Femur (tissue), 1 donor: ENCODE results near the gene ADCY10.
"Not testable (repeated sequence)": the region's sequence is repeated elsewhere in the genome, so short reads cannot be mapped to it uniquely, and the experiment has no call there.

Experiments used
- DNase-seq: peaks from one replicate; pipeline ENCODE4 v3.0.0-alpha.2; 2017

The ADCY10 gene

DNA sequence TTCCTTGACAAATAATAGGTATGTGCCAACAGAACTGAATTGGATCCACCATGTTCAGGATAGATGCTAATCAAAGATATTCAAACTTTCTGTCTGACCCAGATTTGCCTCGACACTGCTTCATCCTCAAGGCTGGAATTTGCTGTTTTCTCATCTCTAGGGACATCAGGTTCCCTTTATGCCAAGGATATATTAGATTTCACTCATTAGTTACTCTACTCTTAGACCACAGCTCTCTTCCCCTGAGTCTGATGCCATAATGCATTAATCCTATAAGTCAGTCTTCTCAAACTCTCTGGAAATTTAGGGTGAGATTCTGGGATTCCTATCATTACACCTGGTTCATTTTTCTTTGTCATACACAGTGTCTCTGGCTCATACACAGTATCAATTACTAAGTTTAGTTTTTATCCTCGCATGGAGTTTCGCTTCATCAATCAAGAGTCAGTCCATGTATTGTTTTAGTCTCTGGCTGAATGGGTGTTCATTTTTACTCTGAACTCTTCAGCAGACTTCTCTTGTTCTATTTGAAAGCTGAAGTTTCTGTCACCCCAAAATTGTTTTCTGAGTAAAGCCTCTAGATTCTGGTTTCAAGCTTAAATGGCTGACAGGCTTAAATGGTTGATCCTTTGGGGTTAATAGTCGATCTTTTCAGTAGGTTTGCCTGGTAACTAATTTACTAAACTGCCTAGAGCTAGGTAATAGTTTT is 13.3 kb upstream of the ADCY10 start:
- no peak for DNase-seq

DNA sequence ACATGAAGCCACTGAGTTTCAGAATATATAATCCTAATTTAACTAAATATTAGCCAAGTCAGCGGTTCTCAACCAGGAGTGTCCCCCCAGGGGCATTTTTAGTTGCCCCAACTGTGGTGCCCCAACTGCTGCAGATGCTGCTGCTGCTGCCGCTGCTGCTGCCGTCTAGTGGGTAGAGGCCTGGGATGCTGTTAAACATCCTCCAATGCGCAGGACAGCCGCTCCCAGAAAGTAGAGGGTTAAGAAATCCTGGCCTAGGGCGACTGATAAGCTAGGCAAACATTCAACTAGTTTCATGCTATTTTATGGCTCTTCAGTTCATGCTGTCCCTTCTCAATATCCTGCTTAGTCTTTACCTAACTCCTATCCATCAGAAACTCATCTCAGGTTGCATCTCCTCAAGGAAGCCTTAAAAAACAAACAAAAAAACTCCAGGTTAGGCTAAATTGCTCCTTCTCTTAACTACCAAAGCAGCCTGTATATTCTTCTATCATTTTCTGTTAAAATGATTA is 12.6 kb upstream of the ADCY10 start:
- no peak for DNase-seq

DNA sequence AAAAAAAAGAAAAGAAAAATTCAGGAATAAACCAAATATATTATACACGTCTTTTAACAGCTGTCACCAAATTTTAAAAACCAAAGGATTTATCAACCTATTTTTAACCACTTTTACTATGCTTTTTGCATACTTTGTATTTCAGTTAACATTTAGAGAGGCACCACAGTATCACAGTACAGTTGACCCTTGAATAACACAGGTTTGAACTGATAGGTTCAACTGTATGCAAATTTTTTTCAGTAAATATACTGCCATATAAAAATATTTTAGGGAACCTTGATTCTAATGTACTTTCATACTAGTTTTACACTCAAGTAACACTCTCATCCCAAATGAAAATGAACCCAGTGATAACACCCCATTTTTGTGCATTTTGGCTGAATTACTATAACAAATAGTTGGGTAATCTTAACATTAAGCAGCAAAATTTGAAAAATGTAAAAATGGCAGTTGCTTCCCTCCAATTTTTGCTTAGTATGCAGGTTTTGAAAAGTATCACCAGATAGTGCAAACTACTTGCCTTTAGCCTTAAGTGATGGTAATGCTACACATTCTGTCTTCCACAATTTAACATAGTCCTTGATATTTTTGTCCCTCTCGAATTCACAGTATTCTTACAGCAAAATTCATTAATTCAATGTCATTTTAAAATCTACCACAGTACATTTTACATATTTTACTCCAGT is 10.8 kb upstream of the ADCY10 start:
- DNase-seq: no peak

DNA sequence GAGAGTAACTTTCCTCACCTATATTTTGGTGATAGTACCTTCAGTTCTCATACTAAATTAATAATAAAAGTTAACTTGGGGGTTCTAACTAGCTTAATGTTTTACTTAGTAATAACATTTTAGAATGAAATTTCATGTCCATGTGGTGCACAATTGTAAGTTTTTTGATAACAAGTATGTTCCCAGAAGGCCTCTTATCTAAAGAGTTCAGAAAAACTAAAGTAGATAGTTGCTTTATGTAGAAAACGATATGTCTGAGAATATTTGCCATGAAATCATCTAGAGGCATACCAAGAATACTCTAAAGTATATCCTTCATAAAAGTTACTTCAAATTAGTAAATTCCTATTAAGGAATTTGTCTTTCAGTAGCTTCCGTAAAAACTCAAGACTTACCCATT is 10.2 kb upstream of the ADCY10 start:
- no peak for DNase-seq

DNA sequence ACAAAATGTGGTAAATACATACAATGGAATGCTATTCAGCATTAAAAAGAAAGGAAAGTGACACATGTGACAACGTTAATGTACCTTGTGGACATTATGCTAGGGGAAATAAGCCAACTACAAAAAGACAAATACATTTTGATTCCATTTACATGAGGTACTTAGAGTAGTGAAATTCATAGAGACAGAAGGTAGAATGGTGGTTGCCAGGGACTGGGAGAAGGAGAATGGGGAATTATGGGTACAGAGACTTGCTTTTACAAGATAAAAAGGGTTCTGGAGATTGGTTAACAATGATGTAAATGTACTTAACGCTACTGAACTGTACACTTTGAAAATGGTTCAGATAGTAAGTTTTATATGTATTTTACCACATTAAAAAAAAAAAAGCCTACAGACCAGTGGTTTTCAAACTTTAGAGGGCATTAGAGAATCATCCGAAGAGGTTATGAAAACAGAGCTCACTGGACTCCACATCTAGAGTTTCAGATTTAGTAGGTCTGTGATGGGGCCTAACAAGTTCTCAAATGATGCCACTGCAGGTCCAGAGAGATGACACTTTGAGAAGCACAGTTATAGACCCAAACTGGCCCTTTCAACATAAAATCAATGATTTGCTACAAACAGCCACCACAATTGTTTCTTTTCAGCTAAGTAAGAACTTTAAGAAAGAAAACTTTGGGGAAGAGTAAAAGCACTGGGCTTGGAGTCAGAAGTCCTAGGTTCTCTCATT is 9.6 kb upstream of the ADCY10 start:
- no peak for DNase-seq

DNA sequence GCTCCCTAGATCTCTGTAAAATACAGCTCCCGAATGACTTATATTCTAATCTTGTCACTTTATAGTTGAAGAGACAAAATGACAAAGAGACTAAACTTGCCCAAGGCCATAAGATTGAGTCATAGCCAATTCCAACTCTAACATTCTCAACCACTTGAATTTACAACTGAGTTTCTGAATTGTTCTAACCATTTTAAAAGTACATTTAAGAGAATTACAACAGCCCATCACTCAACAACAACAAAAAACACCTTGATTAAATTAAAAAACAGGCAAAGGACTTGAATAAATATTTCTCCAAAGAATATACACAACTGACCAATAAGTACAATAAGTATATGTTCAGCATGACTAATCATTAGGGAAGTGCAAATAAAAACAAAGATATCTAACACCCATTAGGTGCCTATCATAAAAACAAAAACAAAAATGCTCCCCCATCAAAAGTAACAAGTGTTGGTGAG is 8.7 kb upstream of the ADCY10 start:
- no peak for DNase-seq

DNA sequence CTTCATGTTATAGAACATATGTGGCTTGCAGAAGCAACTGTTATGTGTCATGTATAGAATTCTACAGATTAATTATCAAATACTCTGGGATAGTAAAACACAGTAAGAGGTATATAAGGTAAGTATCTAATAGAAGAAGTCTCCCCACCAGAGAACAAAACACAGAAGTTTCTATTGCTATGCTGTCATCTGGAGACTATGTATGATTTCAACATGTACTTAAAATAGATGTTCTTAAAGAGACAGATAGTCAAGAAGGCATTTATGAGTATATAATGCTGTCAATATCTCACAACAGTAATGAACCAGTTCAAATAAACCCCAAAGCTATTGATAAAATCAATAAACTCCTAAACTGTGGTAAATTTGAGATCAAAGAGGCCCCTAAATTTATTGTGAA is 8.1 kb upstream of the ADCY10 start:
- no peak for DNase-seq

DNA sequence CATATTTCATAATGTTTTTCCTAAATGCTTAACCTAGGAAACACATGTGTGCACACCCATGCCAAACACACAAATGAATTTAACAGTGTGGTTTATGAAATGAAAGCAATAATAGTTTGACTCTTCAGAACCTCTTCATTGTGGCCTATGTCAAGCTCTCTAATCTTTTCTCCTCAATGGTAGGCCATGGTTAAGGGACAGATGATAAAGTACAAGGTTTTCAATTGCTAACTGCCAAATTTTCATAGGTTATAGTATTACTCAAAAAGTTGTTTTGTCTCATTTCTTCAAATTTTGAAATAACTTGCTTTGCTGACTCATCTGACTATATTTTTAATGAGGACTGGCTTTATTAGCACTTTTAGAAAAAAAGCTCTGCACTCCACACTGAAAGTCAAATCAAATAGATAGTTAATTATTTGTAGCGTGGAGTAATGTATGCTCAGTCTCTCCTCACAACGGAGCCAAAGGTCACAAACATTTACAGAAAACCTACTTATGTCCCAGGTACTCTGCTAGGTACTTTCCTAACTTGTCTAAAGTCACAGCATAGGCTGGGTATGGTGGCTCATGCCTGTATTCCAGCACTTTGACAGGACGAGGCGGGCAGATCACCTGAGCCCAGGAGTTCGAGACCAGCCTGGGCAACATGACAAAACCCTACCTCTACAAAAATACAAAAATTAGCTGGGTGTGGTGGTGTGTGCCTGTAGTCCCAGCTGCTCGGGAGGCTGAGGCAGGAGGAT is 3.0 kb upstream of the ADCY10 start:
- no peak for DNase-seq

DNA sequence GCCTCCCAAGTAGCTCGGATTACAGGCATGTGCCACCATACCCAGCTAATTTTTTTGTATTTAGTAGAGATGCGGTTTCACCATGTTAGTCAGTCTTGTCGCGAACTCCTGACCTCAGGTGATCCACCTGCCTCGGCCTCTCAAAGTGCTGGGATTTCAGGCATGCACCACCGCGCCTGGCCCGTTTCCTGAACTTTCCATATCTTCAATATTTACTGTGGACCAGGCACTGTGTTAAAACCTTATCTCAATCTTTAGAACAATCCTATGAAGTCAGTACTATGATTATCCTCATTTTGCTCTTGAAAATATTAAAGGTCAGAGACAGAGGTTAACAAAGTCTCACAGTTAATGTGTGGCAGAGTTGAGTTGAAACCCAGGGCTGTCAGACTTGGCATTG is 1.6 kb upstream of the ADCY10 start:
- DNase-seq: no peak

DNA sequence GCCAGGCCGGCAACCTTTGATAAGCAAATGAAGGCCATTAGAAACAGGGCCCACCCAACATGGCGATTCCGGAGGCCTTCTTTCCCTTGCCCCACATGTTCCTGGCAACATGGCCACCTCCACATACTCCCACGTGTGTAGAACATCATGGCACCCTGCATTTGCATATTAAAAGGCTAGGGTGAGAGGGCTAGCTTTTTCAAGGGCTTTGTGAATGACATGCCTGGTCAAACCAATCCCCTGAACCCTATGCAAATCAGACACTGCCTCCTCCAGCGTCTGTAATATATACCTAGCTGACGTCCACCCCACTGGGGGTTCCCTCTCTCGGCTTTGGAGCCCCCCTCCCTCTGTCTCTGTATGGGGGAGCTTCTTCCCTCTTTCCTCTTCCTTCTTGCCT is 1.6 kb downstream of the ADCY10 start:
- no peak for DNase-seq

DNA sequence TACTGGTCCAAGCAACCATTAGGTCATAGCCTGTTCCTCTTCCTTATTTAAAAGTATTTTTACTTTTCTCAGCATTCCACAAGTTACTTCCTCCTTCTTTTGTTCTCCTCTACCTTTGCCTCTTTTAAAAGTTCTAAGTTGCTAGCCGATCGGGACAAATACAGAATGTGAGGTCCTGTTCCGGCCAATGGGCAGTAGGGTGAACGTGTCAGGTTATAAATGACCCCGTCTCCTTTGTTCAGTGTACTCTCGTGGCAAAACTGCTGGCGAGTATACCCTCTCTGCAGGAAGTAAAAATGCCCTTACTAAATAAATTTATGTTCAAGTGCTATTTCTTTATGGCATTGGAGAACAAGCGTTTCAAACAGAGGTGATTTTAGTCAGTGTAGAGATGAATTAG is 2.5 kb downstream of the ADCY10 start:
- DNase-seq: no peak

DNA sequence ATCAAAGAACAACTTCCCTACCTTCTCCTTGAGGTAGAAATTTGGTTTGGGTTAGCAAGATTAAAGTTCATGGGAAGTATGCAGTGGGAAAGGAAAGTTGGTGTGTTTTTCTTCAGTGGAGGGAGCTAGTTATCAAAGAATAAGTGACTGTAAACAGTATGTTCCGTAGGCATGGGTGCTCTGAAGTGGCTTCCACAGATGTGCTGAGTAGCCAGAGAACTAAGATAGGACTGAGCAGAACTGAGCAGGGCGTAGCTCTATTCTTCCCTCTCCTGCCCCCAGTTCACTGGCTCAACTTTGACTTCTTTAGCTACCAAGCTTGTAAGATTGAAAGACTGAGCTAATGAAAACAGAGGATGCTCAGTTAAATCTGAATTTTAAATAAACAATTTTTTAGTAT is 3.4 kb downstream of the ADCY10 start:
- DNase-seq: no peak

DNA sequence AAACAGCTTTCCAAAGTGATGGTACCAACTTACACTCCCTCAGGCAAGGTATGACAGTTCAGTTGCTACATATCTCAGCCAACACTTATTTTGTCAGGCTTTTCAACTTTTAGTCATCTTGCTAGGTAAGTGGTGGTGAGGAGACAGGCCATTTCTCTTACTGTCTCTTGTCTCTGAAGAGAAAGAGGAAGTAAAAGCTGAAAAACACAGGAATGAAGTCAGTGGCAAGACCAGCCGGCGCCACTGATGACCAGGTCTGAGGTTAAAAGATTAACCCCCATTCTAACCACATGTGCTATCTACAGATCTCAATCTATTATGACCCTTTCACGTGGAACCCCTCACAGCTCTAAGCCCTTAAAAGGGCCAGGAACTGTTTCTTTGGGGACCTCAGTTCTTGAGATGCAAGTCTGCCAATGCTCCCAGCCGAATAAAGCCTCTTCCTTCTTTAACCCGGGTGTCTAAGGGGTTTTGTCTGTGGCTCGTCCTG is 4.2 kb downstream of the ADCY10 start:
- no peak for DNase-seq

DNA sequence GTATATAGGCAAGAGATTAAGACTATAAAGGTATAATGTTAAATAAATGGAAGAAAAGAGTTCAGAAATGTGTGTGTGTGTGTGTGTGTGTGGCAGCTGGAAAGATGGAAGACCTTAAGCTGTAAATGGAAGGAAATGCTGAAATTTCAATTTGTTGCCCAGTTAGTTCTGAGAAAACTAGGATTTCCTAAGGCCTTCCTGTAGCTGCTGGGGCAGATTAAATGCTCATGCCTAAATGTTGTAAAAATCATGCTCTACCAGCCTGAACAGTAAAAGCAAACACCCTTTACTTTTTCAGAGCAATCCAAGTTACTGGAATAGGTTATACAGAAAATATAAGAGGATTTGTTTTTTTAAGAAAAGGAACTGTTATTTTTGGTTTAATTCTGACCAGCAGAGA is 8.3 kb downstream of the ADCY10 start:
- no peak for DNase-seq

DNA sequence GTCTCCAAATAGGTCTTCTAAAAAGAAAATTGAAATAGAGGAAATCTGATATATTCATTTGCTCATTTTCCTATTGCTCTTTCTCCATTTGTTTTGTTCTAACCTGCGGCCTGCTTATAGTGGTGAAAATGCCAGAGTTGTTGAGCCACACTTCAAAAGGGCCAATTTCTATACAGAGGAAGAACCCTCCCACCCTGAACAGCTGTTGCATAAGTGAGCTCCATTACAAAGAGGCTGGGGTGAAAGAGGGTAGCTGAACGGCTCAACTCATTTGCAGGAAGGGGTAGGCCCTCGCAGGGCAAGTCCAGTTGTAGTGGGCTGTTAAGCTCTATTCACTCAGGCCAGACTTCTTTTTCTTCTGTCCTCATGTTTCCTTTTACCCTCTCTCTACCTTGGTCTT is 8.8 kb downstream of the ADCY10 start:
- DNase-seq: no peak

DNA sequence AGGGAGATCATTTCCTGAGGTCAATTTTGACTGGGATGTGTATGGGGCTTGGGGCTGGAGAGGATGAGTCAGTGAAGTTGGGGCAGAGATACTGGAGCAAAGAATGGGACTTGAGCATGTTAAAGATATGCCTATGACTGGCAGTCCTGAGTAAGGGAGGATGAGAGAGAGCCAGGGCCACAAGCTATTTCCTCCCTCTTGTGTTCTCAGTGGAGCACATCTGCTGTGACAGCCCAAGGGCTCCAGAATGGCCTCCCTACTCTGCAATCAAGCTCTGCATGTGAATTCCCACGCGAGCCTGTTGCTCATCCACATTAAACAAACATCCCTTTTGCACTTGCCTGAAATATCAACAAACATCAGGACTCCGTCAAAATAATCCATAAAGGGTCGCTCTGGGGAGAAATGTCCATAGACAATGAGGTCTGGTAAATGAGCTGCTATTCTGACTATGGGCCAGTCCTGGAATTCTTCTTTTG is 9.2 kb downstream of the ADCY10 start:
- no peak for DNase-seq

DNA sequence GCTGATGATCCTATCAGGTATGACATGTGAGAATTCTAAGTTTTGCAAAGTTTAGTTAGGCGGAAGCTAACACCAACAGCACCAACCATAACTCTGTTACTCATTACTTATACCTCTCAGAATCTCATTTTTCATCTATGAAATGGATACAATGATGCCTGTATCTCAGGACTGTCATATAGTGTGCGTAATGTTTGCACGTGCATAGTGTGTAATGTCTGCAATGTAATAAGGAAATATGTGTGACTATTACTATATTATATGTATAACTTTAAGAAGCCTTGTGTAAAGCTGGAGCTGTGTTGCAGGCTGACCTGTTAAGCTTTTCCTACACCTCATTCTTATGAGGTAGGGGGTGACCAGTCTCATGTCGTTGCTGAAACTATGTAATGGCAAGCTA is 13.0 kb downstream of the ADCY10 start:
- DNase-seq: no peak

DNA sequence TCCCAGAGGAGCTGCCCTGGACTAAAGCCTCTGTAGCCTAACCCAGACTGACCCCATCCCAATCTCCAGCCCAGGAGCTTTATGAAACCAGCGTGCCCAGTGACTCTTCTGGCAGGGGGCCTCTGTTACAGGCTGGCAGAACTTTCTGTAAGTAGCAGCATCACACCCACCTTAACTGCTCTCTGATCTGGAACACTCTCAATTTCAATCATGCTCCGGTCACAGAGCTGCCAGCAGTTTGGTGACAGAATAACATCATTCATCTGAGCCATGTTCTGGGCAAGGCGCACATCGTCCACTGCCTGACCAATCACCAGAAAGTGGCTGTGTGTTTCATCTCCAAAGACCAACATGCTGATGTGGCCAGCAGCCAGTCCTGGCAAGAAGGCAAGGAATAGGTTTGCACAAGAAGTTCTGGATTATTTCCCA is 14.7 kb downstream of the ADCY10 start:
- DNase-seq: no peak

DNA sequence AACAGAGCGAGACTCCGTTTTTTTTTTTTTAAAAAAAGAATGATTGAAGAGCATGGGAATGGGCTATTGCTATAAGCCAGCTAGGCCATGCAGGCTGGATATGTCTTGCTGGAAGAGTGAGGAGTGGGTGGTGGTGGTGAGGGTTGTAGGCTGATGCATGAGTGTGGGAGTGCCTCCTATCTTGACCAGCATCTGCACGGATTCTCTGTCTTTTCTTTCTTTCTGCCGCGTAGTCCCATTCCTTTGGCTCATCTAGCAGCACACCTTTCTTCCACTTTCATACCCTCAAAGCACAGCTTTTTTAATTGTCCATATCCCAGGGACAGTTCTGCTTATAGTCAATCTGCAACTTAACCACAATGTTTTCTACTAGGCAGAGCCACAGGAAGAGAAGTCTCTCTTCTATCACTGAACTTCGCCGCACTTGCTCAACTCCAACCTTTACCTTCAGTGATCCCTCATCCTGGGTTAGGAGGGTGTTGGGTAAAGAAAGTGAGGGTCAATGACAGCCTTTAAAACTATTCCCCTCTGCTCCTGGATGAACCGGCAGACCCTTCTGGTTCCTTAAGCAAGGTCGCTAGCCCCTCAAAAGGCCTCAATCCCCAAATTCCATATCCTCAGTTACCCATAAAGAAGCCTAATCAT is 15.2 kb downstream of the ADCY10 start:
- DNase-seq: no peak

DNA sequence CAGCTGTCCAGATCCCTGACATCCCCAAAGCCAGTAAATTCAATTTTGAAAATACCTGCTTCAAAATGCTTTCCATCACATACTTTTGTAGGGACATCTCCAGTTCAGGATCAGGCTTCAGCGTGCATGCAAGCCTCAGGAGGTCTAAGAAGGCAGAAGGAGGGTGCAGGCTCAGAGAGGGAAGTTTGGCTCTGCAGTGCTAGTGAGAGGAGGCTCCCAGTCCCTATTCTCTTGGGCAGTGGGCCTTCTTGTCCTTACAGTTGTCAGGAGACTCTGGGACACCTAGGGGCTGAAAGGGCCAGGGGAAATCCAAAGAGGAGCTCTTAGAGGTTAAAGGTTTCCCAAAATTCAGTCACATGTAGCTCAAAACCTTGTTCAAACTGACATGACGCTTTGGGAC is 20.1 kb downstream of the ADCY10 start:
- no peak for DNase-seq

DNA sequence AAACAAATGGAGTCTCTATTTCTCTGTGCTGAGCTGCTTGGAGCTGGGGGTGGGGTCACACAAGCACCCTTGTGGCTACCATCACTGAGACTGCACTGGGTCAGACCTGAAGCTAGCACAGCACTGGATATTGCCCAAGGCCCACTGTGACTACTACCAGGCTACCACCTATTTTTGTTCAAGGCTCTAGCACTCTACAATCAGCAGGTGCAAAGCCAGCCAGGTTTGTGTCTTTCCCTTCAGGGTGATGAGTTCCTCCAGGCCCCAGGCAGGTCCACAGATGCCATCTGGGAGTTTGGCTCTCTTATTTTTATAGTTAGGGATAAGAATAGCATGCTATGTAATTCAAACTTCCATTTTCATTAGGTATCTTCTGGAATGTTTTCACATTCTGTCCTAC is 23.5 kb downstream of the ADCY10 start:
- DNase-seq: no peak

DNA sequence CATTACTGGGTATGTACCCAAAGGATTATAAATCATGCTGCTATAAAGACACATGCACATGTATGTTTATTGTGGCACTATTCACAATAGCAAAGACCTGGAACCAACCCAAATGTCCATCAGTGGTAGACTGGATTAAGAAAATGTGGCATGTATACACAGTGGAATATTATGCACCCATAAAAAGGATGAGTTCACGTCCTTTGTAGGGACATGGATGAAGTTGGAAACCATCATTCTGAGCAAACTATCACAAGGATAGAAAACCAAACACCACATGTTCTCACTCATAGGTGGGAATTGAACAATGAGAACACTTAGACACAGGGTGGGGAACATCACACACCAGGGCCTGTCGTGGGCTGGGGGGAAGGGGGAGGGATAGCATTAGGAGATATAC is 26.7 kb downstream of the ADCY10 start:
- DNase-seq: not testable (repeated sequence)
